ENCODE data around the gene CAPN1. TPM values are rescaled to one million over a fixed set of nuclear protein-coding genes. Genes with fewer than 3 reads are reported as not detected.
A peak's percentile ranks its signal among the peaks of the same experiment; 100 is the strongest.

CAPN1 gene
- total RNA-seq, 2 experiments from 2014 or later, result 80.3 to 83.2 TPM

- TF ChIP-seq CTCF (IDR thresholded peaks at IDR 0.05), result no peak
- peaks cover 18% of the 10 kb centered on the region for H3K4me1 ChIP-seq (ENCODE audit: insufficient read depth, low read length)
- peaks cover 44% of the 10 kb centered on the region for H3K36me3 Mint-ChIP-seq (ENCODE audit: low read depth)
- ChIA-PET CTCF (no interaction called here), POLR2A (no interaction called here)
- no peaks in the 10 kb centered on the region for H3K27me3 ChIP-seq (ENCODE audit: control insufficient read depth in 1 of 2, insufficient read depth in 2 of 2, low read length in 2 of 2)
- peaks cover 37% of the 10 kb centered on the region for H3K36me3 ChIP-seq (ENCODE audit: insufficient read depth, low read length)
- H3K4me1 Mint-ChIP-seq (ENCODE audit: low read depth), result peaks cover 12% of the 10 kb centered on the region
- H3K27ac ChIP-seq (ENCODE audit: low read depth in 1 of 2, low read length in 2 of 2), result no peak overlapping the region
- H3K9me3 Mint-ChIP-seq, result no peaks in the 10 kb centered on the region
- ATAC-seq (ENCODE audit: poor library complexity) (no peak), DNase-seq (peak in 1 of 14 experiments; percentile 31)
- no peak overlapping the region for H3K4me3 Mint-ChIP-seq
- no peaks in the 10 kb centered on the region for H3K27me3 Mint-ChIP-seq
- no peak overlapping the region for H3K27ac Mint-ChIP-seq
- no peak overlapping the region for H3K4me3 ChIP-seq (ENCODE audit: low read length)
- intact Hi-C loops (cut with DNase I, micrococcal nuclease), result no loop called here
- no peaks in the 10 kb centered on the region for H3K9me3 ChIP-seq (ENCODE audit: control insufficient read depth in 1 of 2, insufficient read depth in 1 of 2, low read length in 2 of 2)
These were observed 30.6 kb downstream of the CAPN1 start for GRCh38 chr11:65212226-65212801.

GRCh38 chr11:65213322-65214211, 31.8 kb downstream of the CAPN1 start:
- H3K27me3 ChIP-seq (ENCODE audit: control insufficient read depth in 1 of 2, insufficient read depth in 2 of 2, low read length in 2 of 2), result no peaks in the 10 kb centered on the region
- POLR2A ChIA-PET, result no interaction called here
- Mint-ChIP-seq H3K9me3 (no peaks in the 10 kb centered on the region), H3K4me1 (ENCODE audit: low read depth) (peaks cover 12% of the 10 kb centered on the region), H3K4me3 (no peak overlapping the region), H3K27me3 (no peaks in the 10 kb centered on the region), H3K36me3 (ENCODE audit: low read depth) (peaks cover 34% of the 10 kb centered on the region), H3K27ac (no peak overlapping the region)
- intact Hi-C loops (cut with DNase I, micrococcal nuclease), result no loop called here
- TF ChIP-seq CTCF (IDR thresholded peaks at IDR 0.05), result no peak
- peak overlapping the region; percentile 5 for H3K4me3 ChIP-seq (ENCODE audit: low read length)
- H3K27ac ChIP-seq (ENCODE audit: low read depth in 1 of 2, low read length in 2 of 2), result no peak overlapping the region
- peaks cover 32% of the 10 kb centered on the region for H3K36me3 ChIP-seq (ENCODE audit: insufficient read depth, low read length)
- no peaks in the 10 kb centered on the region for H3K9me3 ChIP-seq (ENCODE audit: control insufficient read depth in 1 of 2, insufficient read depth in 1 of 2, low read length in 2 of 2)
- DNase-seq (peak in 5 of 14 experiments; percentile 21 to 43 (median 24)), ATAC-seq (ENCODE audit: poor library complexity) (no peak)
- H3K4me1 ChIP-seq (ENCODE audit: insufficient read depth, low read length), result peaks cover 18% of the 10 kb centered on the region
- CTCF ChIA-PET, result interaction anchor here (0.6 kb wide), 1 partner anchor 487 kb away, joined by 3 read pairs; no protein-coding TSS in a partner anchor

DNA sequence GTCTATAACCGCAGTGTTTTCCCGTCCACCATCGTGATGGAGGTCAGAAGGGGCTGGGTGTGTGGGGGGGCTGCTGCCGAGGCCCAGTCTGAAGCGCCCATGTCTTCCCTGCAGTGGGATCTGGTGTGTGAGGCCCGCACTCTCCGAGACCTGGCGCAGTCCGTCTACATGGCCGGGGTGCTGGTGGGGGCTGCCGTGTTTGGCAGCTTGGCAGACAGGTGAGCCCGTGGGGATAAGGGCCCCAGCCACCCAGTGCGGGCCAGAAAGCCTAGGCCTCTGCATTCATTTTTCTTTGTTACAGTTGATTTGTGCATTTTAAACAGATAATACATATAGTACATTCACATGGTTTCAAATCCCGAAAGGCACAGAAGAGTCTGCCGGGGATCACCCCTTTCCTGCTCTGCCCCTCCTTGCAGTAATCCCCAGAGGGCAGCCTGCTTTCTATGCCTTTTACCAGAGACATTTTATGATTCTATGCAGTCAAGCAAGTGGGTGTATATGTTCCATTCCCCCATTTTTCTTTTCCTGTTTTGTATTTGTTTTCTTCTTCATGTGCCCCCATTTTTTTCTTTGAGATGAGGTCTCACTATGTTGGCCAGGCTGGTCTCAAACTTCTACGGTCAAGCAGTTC, 32.6 kb downstream of the CAPN1 start:
- Histone ChIP-seq H3K27me3 (ENCODE audit: control insufficient read depth in 1 of 2, insufficient read depth in 2 of 2, low read length in 2 of 2) (no peaks in the 10 kb centered on the region), H3K4me1 (ENCODE audit: insufficient read depth, low read length) (peaks cover 19% of the 10 kb centered on the region), H3K36me3 (ENCODE audit: insufficient read depth, low read length) (peaks cover 25% of the 10 kb centered on the region), H3K27ac (ENCODE audit: low read depth in 1 of 2, low read length in 2 of 2) (no peak overlapping the region), H3K4me3 (ENCODE audit: low read length) (peak overlapping the region; percentile 5), H3K9me3 (ENCODE audit: control insufficient read depth in 1 of 2, insufficient read depth in 1 of 2, low read length in 2 of 2) (no peaks in the 10 kb centered on the region)
- no peak overlapping the region for H3K4me3 Mint-ChIP-seq
- POLR2A ChIA-PET, result no interaction called here
- intact Hi-C loops (cut with DNase I, micrococcal nuclease), result no loop called here
- no peaks in the 10 kb centered on the region for H3K9me3 Mint-ChIP-seq
- H3K36me3 Mint-ChIP-seq (ENCODE audit: low read depth), result peaks cover 27% of the 10 kb centered on the region
- CTCF ChIA-PET, result interaction anchor here (1.1 kb wide), 1 partner anchor 11 kb away, joined by 4 read pairs; no protein-coding TSS in a partner anchor
- ATAC-seq (ENCODE audit: poor library complexity) (no peak), DNase-seq (peak in 1 of 14 experiments; percentile 34)
- no peaks in the 10 kb centered on the region for H3K27me3 Mint-ChIP-seq
- H3K4me1 Mint-ChIP-seq (ENCODE audit: low read depth), result peaks cover 15% of the 10 kb centered on the region
- H3K27ac Mint-ChIP-seq, result no peak overlapping the region
- no peak for TF ChIP-seq CTCF (IDR thresholded peaks at IDR 0.05)
